ENCODE results near the gene LMO7.

GRCh38 chr13:75794663-75795062 is 158.5 kb downstream of the LMO7 start:
- TF ChIP-seq MAX (IDR thresholded peaks at IDR 0.05) = no peak
- TF ChIP-seq CTCF (IDR thresholded peaks at IDR 0.05; ENCODE audit: control extremely low read depth in 1 of 3, insufficient read depth in 1 of 3, low read depth in 1 of 3, low read length in 3 of 3) = no peak
- TF ChIP-seq KDM1A (IDR thresholded peaks at IDR 0.05; ENCODE audit: borderline replicate concordance, low read length) = no peak
